HepG2 (cell line): ENCODE data around the gene TMED3. TPM values are rescaled to one million over a fixed set of nuclear protein-coding genes. Genes with fewer than 3 reads are reported as not detected.

Experiments used
- ATAC-seq: fragments of 200-7000 bp; cut with Tn5 transposase; 3 replicates; pipeline ENCODE4 v1.9.1; 2020; ENCODE audit warnings: mild to moderate bottlenecking, moderate library complexity
- BruUV-seq: library from RNA; stranded (reverse); fragments of 400-500 nt; replicated peaks from 2 replicates; lab custom pipeline; 2021; lab: Mats Ljungman, UMichigan
- CTCF ChIA-PET: fragments of 300-600 bp; formaldehyde crosslinking; extraction: SDS; loops from one replicate; lab custom pipeline; 2021; ENCODE audit warnings: low total read pairs, inconsistent platforms, low intra/inter-chr PET ratio; lab: Yijun Ruan, JAX
- POLR2A ChIA-PET: fragments of 350-600 bp; sonication (Branson Sonifier 250); formaldehyde crosslinking; loops from one replicate; lab custom pipeline; 2020; ENCODE audit warnings: antibody characterized with exemption, inconsistent platforms; lab: Yijun Ruan, JAX
- DNase-seq: peaks from one replicate; pipeline ENCODE4 v3.0.0-alpha.2; 2015; ENCODE audit warnings: low spot score
- FAIRE-seq: peaks from 3 replicates; lab custom pipeline; 2011; peaks lifted over from hg19 to GRCh38; lab: Jason Lieb, UNC
- H2AFZ ChIP-seq: one replicate; pipeline ENCODE4 v1.6.1; 2011; ENCODE audit warnings: low read length, inconsistent platforms
- H3K27ac ChIP-seq: fragments of 300-600 bp; 3 replicates; pipeline ENCODE4 v1.8.0; 2011; ENCODE audit warnings: mixed run types, mild to moderate bottlenecking, mixed read lengths, low read length, inconsistent platforms; ENCODE audit not compliant: insufficient read depth; ENCODE audit errors: extremely low read length
- H3K27me3 ChIP-seq, 2 experiments: fragments of 200-600 bp in 1 of 2; 2 replicates in 1 of 2; 3 replicates in 1 of 2; pipeline versions ENCODE4 v1.6.0 to v1.8.0; 2011; ENCODE audit warnings: low read length in 2 of 2, mild to moderate bottlenecking in 2 of 2, moderate library complexity in 2 of 2, inconsistent platforms in 1 of 2; ENCODE audit not compliant: insufficient read depth in 2 of 2, control insufficient read depth in 1 of 2
- H3K36me3 ChIP-seq, 2 experiments: fragments of 200-600 bp in 1 of 2; replicated peaks in 1 of 2; 2 replicates in 1 of 2; 3 replicates in 1 of 2; pipeline versions ENCODE4 v1.5.1 to v1.8.0; 2011; ENCODE audit warnings: low read length in 2 of 2, inconsistent platforms in 1 of 2; ENCODE audit not compliant: insufficient read depth in 2 of 2, control insufficient read depth in 1 of 2
- H3K4me1 ChIP-seq: 2 replicates; pipeline ENCODE4 v1.5.1; 2012; ENCODE audit warnings: low read length, inconsistent platforms; ENCODE audit not compliant: insufficient read depth
- H3K4me2 ChIP-seq: 2 replicates; pipeline ENCODE4 v1.6.0; 2011; ENCODE audit warnings: low read depth, low read length, inconsistent platforms
- H3K4me3 ChIP-seq, 3 experiments: fragments of 200-600 bp in 1 of 3; sonication (generic), shearing (Covaris generic) in 1 of 3; replicated peaks in 1 of 3; 2 replicates each; pipeline ENCODE4 v1.5.1; 2011 to 2016; ENCODE audit warnings: low read length in 3 of 3, inconsistent platforms in 2 of 3, low read depth in 2 of 3, mild to moderate bottlenecking in 2 of 3, control low read depth in 1 of 3, mixed read lengths in 1 of 3; ENCODE audit not compliant: insufficient read depth in 1 of 3
- H3K79me2 ChIP-seq: one replicate; pipeline ENCODE4 v1.6.1; 2011; ENCODE audit warnings: low read length, inconsistent platforms; ENCODE audit not compliant: insufficient read depth
- H3K9ac ChIP-seq: 2 replicates; pipeline ENCODE4 v1.6.0; 2011; ENCODE audit warnings: mild to moderate bottlenecking, low read depth, low read length, inconsistent platforms; ENCODE audit not compliant: insufficient read depth
- H3K9me3 ChIP-seq: 2 replicates; pipeline ENCODE4 v1.5.1; 2012; ENCODE audit warnings: mild to moderate bottlenecking, low read length
- H4K20me1 ChIP-seq: 2 replicates; pipeline ENCODE4 v1.6.0; 2011; ENCODE audit warnings: inconsistent platforms, mild to moderate bottlenecking, low read length, moderate library complexity; ENCODE audit not compliant: insufficient read depth
- PAX8 ChIP-seq: sonication (generic); formaldehyde crosslinking; IDR thresholded peaks from 2 replicates; pipeline ENCODE4 v1.8.0; 2022; ENCODE audit warnings: mild to moderate bottlenecking, missing genetic modification reagents, borderline replicate concordance
- PHF21A ChIP-seq: sonication (generic); formaldehyde crosslinking; IDR thresholded peaks from 2 replicates; pipeline ENCODE4 v1.5.0; 2020; ENCODE audit warnings: mild to moderate bottlenecking, missing genetic modification reagents
- TOE1 ChIP-seq: sonication (generic); formaldehyde crosslinking; IDR thresholded peaks from 2 replicates; pipeline ENCODE4 v1.4.0; 2020; ENCODE audit warnings: mild to moderate bottlenecking, missing genetic modification reagents
- WGBS: methylation state at CpG from one replicate; pipeline ENCODE4 v1.1.6; 2017; ENCODE audit warnings: low lambda C conversion rate; 5-methylcytosine and 5-hydroxymethylcytosine counted together
- in situ Hi-C: cut with HindIII; loops from 2 replicates; pipeline ENCODE4 v1.10.0; 2017; ENCODE audit warnings: low pct_unique_long_range_greater_than_20kb; ENCODE audit not compliant: extremely low pct_ligation_motif_present
- intact Hi-C: fragments of 100-400 bp; cut with micrococcal nuclease; formaldehyde crosslinking; loops from one replicate; pipeline ENCODE4 v1.10.0; 2022; ENCODE audit not compliant: unreplicated experiment
- polyA plus RNA-seq, 8 experiments: library from polyadenylated mRNA; depleted of rRNA in 3 of 8; stranded (reverse) in 7 of 8; unstranded in 1 of 8; fragments of >200 nt; fragmentation: Illumina TruSeq in 4 of 8; extraction: Trizol in 4 of 8; gene quantifications; 2 replicates each; pipeline versions ENCODE4 v1.2.1 to v1.2.3, GENCODE V29; 2011 to 2016; ENCODE audit warnings: low read depth in 4 of 8, missing spikeins in 1 of 8, mixed read lengths in 1 of 8; ENCODE audit not compliant: insufficient read depth in 1 of 8
- total RNA-seq, 5 experiments: library from RNA; depleted of rRNA; stranded (reverse); fragments of >200 nt; fragmentation: Illumina TruSeq; extraction: Trizol; gene quantifications; 2 replicates each; pipeline ENCODE4 v1.2.3, GENCODE V29; 2016; ENCODE audit warnings: low read depth in 1 of 5
- TF ChIP-seq, protein P1 (sequence below), 2 experiments: IDR thresholded peaks; 2 replicates each; pipeline ENCODE4 v1.6.1; 2011 to 2012; ENCODE audit warnings: low read length in 2 of 2, borderline replicate concordance in 1 of 2, low read depth in 1 of 2, mild to moderate bottlenecking in 1 of 2, moderate library complexity in 1 of 2
- TF ChIP-seq, protein P2 (sequence below): sonication (generic); formaldehyde crosslinking; IDR thresholded peaks from 2 replicates; pipeline ENCODE4 v1.5.0; 2020; ENCODE audit warnings: mild to moderate bottlenecking, missing genetic modification reagents, moderate library complexity
- TF ChIP-seq, protein P3 (sequence below): sonication (generic); formaldehyde crosslinking; IDR thresholded peaks from 2 replicates; pipeline ENCODE4 v1.4.0; 2020; ENCODE audit warnings: missing genetic modification reagents

TMED3 gene
- total and polyA plus RNA-seq, 2 of the 13 experiments (the other 11 are each of a cell fraction or from before 2014, with no cell fraction given), result 125 to 155 TPM

DNA sequence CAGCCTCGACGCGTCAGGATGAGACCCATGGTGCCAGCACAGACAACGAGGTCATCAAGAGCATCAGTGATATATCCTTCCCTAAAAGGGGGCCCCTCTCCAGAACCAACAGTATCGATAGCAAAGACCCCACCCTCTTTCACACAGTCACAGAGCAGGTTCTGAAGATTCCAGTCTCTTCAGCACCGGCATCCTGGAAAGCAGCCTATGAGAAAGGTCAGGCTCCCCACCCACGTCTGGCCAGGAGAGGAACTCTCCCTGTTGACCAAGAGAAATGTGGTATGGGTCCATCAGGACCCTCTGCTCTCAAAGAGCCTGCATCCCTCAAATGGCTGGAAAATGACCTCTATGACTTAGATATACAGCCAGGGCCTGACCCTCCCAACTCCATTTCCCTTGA, 16.8 kb upstream of the TMED3 start:
- POLR2A ChIA-PET, result no interaction called here
- intact Hi-C loops, result no loop called here
- Histone ChIP-seq H2AFZ (no peak overlapping the region), H3K4me1 (no peaks in the 10 kb centered on the region), H3K27ac (no peak overlapping the region), H3K79me2 (no peaks in the 10 kb centered on the region), H4K20me1 (no peaks in the 10 kb centered on the region)
- no TSS peak for BruUV-seq
- CTCF ChIA-PET, result no interaction called here
- DNase-seq (no peak), FAIRE-seq (no peak)
- WGBS, result 0% methylated on average over 1 of the region's 7 CpGs
- TF ChIP-seq, protein P1, sequence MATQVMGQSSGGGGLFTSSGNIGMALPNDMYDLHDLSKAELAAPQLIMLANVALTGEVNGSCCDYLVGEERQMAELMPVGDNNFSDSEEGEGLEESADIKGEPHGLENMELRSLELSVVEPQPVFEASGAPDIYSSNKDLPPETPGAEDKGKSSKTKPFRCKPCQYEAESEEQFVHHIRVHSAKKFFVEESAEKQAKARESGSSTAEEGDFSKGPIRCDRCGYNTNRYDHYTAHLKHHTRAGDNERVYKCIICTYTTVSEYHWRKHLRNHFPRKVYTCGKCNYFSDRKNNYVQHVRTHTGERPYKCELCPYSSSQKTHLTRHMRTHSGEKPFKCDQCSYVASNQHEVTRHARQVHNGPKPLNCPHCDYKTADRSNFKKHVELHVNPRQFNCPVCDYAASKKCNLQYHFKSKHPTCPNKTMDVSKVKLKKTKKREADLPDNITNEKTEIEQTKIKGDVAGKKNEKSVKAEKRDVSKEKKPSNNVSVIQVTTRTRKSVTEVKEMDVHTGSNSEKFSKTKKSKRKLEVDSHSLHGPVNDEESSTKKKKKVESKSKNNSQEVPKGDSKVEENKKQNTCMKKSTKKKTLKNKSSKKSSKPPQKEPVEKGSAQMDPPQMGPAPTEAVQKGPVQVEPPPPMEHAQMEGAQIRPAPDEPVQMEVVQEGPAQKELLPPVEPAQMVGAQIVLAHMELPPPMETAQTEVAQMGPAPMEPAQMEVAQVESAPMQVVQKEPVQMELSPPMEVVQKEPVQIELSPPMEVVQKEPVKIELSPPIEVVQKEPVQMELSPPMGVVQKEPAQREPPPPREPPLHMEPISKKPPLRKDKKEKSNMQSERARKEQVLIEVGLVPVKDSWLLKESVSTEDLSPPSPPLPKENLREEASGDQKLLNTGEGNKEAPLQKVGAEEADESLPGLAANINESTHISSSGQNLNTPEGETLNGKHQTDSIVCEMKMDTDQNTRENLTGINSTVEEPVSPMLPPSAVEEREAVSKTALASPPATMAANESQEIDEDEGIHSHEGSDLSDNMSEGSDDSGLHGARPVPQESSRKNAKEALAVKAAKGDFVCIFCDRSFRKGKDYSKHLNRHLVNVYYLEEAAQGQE (IDR thresholded peaks at IDR 0.05; ENCODE audit: borderline replicate concordance in 1 of 2, low read depth in 1 of 2, low read length in 2 of 2), result peak; percentile 1 to 81; a peak in 3 of 4 replicates
- TF ChIP-seq PHF21A (CRISPR knock-in tag), result no peak
- TF ChIP-seq, all 625 proteins: peak for 1
- Histone ChIP-seq H3K27me3 (peaks cover 0 to 19% of the 10 kb centered on the region in 2 experiments; a peak in 2 of 5 replicates), H3K9ac (no peak overlapping the region), H3K4me3 (no peak overlapping the region), H3K36me3 (no peaks in the 10 kb centered on the region), H3K4me2 (no peak overlapping the region), H3K9me3 (no peaks in the 10 kb centered on the region)
- in situ Hi-C loops, result no loop called here
- ATAC-seq, result no peak

DNA sequence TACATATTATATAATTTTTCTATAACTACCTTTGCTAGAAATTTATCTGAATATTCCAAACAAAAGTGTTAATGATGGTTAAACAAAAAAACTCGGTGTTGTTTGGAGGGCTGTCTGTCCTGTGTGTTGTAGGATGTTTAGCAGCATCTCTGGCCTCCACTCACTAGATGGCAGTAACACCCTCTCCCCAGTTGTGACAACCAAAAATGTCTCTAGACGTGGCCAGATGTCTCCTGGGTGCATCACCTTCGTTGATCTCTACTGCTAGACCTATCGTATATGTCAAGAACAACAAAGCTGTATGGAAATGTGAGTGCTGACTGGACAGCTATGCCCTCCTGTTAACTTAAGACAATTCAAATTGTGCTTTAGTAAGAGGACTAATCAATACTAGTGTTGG, 14.3 kb upstream of the TMED3 start:
- Histone ChIP-seq H3K9me3 (no peaks in the 10 kb centered on the region), H3K27ac (no peak overlapping the region), H3K4me1 (no peaks in the 10 kb centered on the region), H3K4me3 (no peak overlapping the region), H3K36me3 (no peaks in the 10 kb centered on the region), H3K4me2 (no peak overlapping the region), H3K79me2 (no peaks in the 10 kb centered on the region), H3K27me3 (peaks cover 0 to 19% of the 10 kb centered on the region in 2 experiments; a peak in 2 of 5 replicates), H3K9ac (no peak overlapping the region), H2AFZ (no peak overlapping the region), H4K20me1 (no peaks in the 10 kb centered on the region)
- intact Hi-C loops, result no loop called here
- 2% methylated on average over 3 of the region's 4 CpGs for WGBS
- no TSS peak for BruUV-seq
- TF ChIP-seq TOE1 (CRISPR knock-in tag) (no peak), PAX8 (CRISPR knock-in tag) (no peak)
- TF ChIP-seq, protein P2, sequence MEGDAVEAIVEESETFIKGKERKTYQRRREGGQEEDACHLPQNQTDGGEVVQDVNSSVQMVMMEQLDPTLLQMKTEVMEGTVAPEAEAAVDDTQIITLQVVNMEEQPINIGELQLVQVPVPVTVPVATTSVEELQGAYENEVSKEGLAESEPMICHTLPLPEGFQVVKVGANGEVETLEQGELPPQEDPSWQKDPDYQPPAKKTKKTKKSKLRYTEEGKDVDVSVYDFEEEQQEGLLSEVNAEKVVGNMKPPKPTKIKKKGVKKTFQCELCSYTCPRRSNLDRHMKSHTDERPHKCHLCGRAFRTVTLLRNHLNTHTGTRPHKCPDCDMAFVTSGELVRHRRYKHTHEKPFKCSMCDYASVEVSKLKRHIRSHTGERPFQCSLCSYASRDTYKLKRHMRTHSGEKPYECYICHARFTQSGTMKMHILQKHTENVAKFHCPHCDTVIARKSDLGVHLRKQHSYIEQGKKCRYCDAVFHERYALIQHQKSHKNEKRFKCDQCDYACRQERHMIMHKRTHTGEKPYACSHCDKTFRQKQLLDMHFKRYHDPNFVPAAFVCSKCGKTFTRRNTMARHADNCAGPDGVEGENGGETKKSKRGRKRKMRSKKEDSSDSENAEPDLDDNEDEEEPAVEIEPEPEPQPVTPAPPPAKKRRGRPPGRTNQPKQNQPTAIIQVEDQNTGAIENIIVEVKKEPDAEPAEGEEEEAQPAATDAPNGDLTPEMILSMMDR (CRISPR knock-in tag), result peak; percentile 18; the same call in 1 of the 2 replicates
- TF ChIP-seq, protein P3, sequence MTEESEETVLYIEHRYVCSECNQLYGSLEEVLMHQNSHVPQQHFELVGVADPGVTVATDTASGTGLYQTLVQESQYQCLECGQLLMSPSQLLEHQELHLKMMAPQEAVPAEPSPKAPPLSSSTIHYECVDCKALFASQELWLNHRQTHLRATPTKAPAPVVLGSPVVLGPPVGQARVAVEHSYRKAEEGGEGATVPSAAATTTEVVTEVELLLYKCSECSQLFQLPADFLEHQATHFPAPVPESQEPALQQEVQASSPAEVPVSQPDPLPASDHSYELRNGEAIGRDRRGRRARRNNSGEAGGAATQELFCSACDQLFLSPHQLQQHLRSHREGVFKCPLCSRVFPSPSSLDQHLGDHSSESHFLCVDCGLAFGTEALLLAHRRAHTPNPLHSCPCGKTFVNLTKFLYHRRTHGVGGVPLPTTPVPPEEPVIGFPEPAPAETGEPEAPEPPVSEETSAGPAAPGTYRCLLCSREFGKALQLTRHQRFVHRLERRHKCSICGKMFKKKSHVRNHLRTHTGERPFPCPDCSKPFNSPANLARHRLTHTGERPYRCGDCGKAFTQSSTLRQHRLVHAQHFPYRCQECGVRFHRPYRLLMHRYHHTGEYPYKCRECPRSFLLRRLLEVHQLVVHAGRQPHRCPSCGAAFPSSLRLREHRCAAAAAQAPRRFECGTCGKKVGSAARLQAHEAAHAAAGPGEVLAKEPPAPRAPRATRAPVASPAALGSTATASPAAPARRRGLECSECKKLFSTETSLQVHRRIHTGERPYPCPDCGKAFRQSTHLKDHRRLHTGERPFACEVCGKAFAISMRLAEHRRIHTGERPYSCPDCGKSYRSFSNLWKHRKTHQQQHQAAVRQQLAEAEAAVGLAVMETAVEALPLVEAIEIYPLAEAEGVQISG (CRISPR knock-in tag), result peak; percentile 89
- ChIA-PET CTCF (no interaction called here), POLR2A (no interaction called here)
- in situ Hi-C loops, result no loop called here
- ATAC-seq (no peak), DNase-seq (no peak), FAIRE-seq (no peak)
